ENCODE measurements around the gene PRKCE. TPM values are rescaled to one million over a fixed set of nuclear protein-coding genes. Genes with fewer than 3 reads are reported as not detected.

The PRKCE gene
- total and polyA plus RNA-seq, 4 donors: 2.5 to 38.6 (median 5.8) TPM

GRCh38 chr2:45754131-45755010 is 102.9 kb downstream of the PRKCE start (continued):
- TF ChIP-seq CTCF (IDR thresholded peaks at IDR 0.05; ENCODE audit: low read depth, low read length, missing input control): no peak

- Histone ChIP-seq H3K27me3 (ENCODE audit: control insufficient read depth in 4 of 4, insufficient read depth in 4 of 4, low read length in 3 of 4) (no peaks in the 10 kb centered on the region), H3K4me3 (ENCODE audit: low read depth in 1 of 3, low read length in 3 of 3) (no peak overlapping the region), H3K9ac (ENCODE audit: low read depth in 1 of 2, low read length in 2 of 2) (no peak overlapping the region), H3K36me3 (ENCODE audit: control insufficient read depth in 4 of 4, insufficient read depth in 3 of 4, low read depth in 1 of 4, low read length in 3 of 4) (no peaks in the 10 kb centered on the region), H3K4me1 (ENCODE audit: control insufficient read depth in 4 of 4, insufficient read depth in 4 of 4, low read length in 3 of 4) (peaks cover 0 to 7% (median 5%) of the 10 kb centered on the region in 4 donors), H3K27ac (ENCODE audit: low read depth in 1 of 2, low read length in 2 of 2) (no peak overlapping the region), H3K9me3 (ENCODE audit: control insufficient read depth in 4 of 4, low read length in 3 of 4) (no peaks in the 10 kb centered on the region)
- no peak for TF ChIP-seq TAF1 (conservative IDR thresholded peaks at IDR 0.05)
- TF ChIP-seq SP1 (IDR thresholded peaks at IDR 0.05): no peak
- TF ChIP-seq, protein P1, sequence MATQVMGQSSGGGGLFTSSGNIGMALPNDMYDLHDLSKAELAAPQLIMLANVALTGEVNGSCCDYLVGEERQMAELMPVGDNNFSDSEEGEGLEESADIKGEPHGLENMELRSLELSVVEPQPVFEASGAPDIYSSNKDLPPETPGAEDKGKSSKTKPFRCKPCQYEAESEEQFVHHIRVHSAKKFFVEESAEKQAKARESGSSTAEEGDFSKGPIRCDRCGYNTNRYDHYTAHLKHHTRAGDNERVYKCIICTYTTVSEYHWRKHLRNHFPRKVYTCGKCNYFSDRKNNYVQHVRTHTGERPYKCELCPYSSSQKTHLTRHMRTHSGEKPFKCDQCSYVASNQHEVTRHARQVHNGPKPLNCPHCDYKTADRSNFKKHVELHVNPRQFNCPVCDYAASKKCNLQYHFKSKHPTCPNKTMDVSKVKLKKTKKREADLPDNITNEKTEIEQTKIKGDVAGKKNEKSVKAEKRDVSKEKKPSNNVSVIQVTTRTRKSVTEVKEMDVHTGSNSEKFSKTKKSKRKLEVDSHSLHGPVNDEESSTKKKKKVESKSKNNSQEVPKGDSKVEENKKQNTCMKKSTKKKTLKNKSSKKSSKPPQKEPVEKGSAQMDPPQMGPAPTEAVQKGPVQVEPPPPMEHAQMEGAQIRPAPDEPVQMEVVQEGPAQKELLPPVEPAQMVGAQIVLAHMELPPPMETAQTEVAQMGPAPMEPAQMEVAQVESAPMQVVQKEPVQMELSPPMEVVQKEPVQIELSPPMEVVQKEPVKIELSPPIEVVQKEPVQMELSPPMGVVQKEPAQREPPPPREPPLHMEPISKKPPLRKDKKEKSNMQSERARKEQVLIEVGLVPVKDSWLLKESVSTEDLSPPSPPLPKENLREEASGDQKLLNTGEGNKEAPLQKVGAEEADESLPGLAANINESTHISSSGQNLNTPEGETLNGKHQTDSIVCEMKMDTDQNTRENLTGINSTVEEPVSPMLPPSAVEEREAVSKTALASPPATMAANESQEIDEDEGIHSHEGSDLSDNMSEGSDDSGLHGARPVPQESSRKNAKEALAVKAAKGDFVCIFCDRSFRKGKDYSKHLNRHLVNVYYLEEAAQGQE (IDR thresholded peaks at IDR 0.05): no peak
- WGBS: 92% methylated on average over 8 of the region's 8 CpGs
- DNase-seq (ENCODE audit: low spot score): no peak
Measured at GRCh38 chr2:45755585-45756335, 104.3 kb downstream of the PRKCE start.

DNA sequence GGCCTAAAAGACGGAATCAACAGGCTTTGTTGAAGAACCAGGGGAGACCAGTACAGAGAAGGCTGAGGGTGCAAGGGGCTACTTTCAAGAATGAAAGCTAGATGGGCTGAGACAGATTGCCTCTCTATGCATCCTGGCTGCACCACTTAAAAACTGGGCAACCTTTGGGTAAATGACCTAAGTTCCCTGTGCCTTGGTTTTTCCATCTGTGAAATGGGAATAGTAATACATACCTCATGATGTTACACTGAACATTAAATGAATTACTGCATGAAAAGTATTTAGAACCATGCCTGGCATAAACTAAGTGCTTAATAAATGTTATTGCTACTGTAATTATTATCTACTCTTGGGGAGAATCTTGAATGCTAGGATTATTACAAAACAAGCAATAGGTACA is 106.5 kb downstream of the PRKCE start:
- no peaks in the 10 kb centered on the region for H3K9me3 ChIP-seq (ENCODE audit: control insufficient read depth in 4 of 4, low read length in 3 of 4)
- DNase-seq (ENCODE audit: low spot score): no peak
- TF ChIP-seq JUND (IDR thresholded peaks at IDR 0.05) (no peak), GABPA (IDR thresholded peaks at IDR 0.05 in 1 of 2, conservative IDR thresholded peaks at IDR 0.05 in 1 of 2) (no peak), FOXA1 (IDR thresholded peaks at IDR 0.05) (no peak), HNF4G (IDR thresholded peaks at IDR 0.05) (no peak)
- TF ChIP-seq, protein P1 (IDR thresholded peaks at IDR 0.05): no peak
- no peaks in the 10 kb centered on the region for H3K36me3 ChIP-seq (ENCODE audit: control insufficient read depth in 4 of 4, insufficient read depth in 3 of 4, low read depth in 1 of 4, low read length in 3 of 4)
- H3K27me3 ChIP-seq (ENCODE audit: control insufficient read depth in 4 of 4, insufficient read depth in 4 of 4, low read length in 3 of 4): no peaks in the 10 kb centered on the region
- peaks cover 0 to 7% (median 5%) of the 10 kb centered on the region in 4 donors for H3K4me1 ChIP-seq (ENCODE audit: control insufficient read depth in 4 of 4, insufficient read depth in 4 of 4, low read length in 3 of 4)
- no peak overlapping the region for H3K9ac ChIP-seq (ENCODE audit: low read depth in 1 of 2, low read length in 2 of 2)
- no peak overlapping the region for H3K27ac ChIP-seq (ENCODE audit: low read depth in 1 of 2, low read length in 2 of 2)
- WGBS: 100% methylated on average over 1 of the region's 1 CpG
- no peak overlapping the region for H3K4me3 ChIP-seq (ENCODE audit: low read depth in 1 of 3, low read length in 3 of 3)

Measured in liver (tissue), 9 donors.